Fibroblast of skin of abdomen (primary cell): ENCODE measurements around the gene COTL1.
"Not testable (repeated sequence)": the region's sequence is repeated elsewhere in the genome, so short reads cannot be mapped to it uniquely, and the experiment has no call there.

Experiments used
- DNase-seq: peaks from one replicate; pipeline ENCODE4 v3.0.0-alpha.2; 2013

Gene COTL1

DNA sequence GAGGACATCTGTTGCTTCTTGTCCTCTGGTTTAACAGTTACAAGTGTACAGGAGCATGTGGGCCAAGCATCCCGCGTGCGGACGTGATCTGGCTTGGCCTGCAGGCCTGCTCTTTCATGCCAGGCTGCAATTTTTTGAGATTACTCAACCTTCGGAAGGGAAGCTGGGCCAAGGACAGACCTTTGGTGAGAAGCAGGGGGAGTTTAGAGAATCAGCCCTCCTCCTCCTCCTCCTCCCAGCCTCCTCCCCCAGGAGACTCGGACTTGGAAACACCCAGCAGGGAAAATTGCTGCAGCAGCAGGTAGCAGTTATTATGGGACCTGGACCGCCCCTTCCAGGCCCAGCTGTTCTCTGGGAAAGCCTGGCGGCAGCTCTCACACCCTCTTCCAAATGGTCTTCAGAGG lies 25.3 kb upstream of the COTL1 start:
- peak; percentile 89 for DNase-seq

DNA sequence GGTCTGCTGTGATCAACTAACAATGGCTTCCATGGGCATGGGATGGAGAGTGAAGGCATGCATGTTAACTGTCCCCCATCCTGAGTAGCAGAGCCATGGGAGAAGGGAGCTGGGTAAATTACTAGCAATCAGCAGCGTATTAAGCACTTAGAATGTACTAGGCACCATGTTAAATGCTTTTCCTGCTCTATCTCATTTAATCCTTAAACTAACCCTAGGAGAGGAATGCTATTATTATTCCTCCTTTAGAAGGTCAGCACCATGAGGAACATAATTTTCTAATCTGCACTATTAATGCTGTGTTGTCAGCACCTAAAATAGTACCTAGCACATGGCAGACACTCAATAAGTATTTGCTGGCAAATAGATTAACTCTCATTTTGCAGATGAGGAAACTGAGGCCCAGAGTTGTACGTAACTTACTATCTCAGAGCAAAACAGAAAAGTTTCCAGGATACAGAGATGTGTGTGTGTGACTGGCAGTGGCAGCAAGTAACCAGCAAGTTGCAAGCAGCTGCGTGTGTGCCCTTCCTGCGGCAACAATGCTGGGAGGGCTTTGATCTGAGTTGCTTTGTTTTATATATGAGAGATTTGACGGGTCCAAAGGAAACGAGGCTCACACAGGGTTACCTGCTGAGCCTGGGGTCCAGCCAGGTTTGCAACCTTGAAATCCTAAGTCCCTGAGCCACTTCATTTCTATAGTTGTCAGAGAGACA lies 23.9 kb upstream of the COTL1 start:
- no peak for DNase-seq

DNA sequence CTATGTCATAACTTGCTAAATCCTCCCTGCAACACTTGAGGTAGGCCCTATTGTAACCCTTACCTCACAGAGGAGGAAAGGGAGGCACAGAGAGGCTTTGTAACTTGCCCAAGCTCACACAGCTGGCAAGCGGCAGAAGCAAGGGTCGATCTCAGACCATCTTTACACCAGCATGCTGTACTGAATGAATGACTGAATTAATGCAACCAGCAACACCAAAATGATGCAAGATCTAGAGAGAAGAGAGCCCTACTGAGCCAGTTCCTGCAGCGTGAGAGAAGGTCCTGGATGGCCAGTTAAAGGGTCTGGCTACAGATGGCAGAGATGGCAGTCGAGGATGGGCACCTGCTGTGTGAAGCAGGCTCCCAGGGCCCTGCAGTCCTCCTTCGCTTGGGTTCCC lies 22.3 kb upstream of the COTL1 start:
- no peak for DNase-seq

DNA sequence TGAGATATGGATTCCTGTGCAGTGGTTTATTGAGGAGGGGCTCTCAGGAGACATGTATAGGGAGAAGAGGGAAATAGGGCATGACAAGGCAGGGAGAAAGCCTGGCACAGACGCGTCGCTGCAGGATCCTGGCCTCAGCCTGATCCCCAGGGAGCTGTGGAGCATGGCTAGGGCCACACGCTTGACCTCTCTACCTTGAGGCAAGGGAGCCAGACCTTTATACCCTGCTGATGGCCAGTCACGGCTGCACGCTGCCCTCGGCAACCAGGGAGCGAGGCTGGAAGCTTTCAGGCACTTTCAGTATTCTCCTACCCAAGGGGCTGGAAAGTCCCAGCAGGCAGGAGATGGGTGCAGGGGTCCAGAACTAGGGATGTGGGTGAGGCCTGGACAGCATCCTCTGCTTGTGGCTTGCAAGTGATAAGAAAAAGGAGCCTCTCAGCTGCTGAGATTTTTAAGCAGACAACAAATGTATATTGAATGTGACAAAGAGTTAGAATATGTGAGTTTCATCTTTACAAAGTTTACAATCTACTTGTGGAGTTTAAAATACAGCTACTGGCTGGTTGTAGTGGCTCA lies 20.4 kb upstream of the COTL1 start:
- DNase-seq, result no peak

DNA sequence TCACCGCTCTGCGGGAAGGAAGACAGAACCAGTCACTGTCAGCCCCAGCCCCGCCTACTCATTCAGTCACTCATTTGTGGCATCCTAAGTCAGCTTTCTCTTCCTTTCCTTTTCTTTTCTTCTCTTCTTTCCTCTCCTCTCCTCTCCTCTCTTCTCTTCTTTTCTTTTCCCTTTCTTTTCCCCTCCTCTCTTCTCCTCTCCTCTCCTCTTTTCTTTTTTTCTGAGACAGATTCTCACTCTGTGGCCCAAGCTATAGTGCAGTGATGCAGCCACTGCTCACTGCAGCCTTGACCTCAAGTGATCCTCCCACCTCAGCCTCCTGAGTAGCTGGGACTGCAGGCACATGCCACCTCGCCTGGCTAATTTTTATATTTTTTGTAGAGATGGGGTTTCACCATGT lies 19.8 kb upstream of the COTL1 start:
- no peak for DNase-seq

DNA sequence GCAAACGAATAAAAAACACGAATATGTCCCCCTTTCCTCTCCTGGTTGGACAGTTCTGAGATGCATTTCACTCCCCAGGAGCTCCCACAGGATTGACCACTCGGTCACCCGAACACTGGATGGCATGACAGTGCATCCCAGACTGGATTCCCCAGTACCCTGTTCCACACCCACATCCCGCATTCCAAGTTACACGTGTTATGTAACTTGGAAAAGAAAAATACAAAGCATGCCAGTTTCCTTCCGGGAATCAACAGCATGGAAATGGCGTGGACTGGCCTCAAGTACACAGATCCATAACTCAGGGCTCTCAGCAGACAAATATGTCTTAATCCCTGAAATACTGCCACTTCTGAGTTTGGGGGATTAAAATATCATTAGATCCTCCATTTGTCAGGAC lies 17.8 kb upstream of the COTL1 start:
- no peak for DNase-seq

GRCh38 chr16:84633622-84634021 lies 15.7 kb upstream of the COTL1 start:
- no peak for DNase-seq

DNA sequence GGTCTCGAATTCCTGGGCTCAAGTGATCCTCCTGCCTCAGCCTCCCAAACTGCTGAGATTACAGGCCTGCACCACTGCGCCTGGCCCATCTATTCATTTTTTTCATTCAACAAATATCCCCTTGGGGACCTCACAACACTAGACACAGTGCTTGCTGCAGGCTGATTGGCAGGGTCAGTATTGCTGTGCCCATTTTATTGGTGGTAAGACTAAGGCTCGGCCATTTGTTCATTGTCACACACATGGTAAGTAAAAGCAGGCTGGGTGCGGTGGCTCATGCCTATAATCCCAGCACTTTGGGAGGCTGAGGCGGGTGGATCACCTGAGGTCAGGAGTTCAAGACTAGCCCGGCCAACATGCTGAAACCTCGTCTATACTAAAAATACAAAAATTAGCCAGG lies 15.0 kb upstream of the COTL1 start:
- DNase-seq, result not testable (repeated sequence)

- no peak for DNase-seq
Measured at GRCh38 chr16:84631886-84632285, 14.0 kb upstream of the COTL1 start.

- DNase-seq, result no peak
Measured at GRCh38 chr16:84631153-84631466, 13.2 kb upstream of the COTL1 start.

GRCh38 chr16:84630446-84631152 lies 12.7 kb upstream of the COTL1 start:
- no peak for DNase-seq

DNA sequence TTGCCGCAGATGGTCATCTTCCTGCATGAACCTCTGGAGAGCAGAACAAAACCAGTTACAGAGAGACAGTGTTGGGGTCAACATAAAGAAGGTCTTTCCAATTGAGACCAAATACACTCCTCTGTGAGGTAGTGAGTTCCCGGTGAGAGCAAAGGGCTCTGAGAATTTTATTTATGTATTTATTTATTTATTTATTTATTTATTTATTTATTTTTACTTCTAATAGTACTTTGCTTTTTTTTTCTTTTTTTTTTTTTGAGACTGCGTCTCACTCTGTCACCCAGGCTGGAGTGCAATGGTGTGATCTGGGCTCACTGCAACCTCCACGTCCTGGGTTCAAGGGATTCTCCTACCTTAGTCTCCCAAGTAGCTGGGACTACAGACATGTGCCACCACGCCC lies 12.1 kb upstream of the COTL1 start:
- no peak for DNase-seq

DNA sequence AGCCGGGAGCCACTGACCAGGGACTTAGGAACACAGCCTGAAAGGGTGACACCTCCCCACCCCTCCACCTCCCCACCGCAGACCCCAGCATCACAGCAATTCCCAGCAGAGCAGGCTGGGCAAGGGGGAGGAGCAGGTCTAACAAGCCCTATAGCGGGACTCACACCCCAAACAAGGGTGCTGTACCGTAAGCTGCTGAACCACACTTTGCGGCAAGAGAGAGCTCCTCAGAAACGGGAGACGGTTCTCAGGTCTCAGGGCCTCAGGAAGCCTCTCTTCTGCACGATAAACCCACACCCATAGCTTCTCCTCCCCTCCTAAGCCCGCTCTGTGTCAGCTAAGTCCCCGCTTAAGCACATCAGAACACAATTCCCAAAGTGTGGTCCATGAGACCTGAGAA lies 11.7 kb upstream of the COTL1 start:
- DNase-seq, result no peak

DNA sequence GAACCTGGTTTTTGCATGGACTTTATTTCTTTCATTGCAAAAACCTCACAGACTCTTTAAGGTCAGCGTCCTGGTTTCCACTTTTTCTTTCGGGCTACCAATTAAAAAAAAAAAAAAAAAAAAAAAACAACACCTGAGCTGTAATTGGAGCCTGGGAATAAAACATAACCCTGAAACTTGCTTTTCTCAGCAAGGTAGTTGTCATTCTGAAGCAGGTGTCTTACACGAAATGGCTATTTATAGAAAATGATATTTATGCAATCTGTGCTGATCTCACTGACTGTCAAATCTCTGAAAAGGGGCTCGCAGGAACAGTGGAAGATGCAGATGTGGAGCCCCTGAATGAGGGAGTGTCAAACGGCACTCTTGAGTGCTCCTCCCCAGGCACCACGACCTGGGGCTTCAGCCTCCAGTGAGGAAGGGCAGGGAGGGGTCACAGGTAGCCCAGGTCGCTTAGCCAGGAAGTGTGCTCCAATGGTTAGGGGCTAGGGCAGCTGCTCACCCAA lies 10.4 kb upstream of the COTL1 start:
- no peak for DNase-seq

GRCh38 chr16:84625556-84625955 lies 7.7 kb upstream of the COTL1 start:
- no peak for DNase-seq

GRCh38 chr16:84620913-84621312 lies 3.0 kb upstream of the COTL1 start:
- not testable (repeated sequence) for DNase-seq

DNA sequence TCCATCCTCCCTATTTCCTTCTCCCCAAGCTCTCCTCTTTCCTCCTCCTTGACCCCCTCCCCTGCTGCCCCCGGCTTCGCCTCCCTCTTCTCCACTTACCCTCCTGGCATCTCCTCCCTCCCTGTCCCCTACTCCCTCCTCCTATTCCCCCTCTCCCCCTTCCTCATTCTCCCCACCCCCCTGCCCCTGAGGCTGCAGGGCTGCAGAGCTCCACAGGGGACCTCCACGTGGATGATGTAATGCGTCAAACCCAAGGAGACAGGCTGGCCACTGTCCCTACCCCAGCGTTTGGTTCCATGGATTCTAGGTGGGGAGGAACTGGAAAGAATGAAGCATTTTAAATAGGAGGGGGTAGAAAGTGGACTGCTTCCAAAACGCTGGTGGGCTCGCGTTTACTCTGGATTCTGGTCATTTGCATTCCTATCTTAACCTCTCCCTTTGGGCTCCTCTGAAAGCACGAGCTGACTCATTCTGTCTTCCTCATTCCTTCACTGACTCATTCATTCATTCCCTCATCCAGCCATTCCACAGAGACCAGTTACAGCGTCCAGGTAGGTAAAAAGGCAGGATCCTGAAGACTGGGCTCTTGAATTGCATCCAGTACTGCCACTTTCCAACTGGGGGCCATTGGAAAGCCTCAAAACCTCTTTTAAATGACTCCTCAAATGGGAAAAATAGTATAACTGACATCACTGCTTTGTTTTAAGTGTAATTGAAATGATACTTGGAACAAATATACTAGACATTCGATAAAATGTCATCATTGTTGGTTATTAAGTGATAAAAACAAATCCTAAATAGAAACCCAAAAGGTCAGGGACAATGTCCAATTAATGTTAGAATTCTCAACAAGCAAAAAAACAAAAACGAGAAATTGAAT lies 943 bp upstream of the COTL1 start:
- DNase-seq, result peak; percentile 99

DNA sequence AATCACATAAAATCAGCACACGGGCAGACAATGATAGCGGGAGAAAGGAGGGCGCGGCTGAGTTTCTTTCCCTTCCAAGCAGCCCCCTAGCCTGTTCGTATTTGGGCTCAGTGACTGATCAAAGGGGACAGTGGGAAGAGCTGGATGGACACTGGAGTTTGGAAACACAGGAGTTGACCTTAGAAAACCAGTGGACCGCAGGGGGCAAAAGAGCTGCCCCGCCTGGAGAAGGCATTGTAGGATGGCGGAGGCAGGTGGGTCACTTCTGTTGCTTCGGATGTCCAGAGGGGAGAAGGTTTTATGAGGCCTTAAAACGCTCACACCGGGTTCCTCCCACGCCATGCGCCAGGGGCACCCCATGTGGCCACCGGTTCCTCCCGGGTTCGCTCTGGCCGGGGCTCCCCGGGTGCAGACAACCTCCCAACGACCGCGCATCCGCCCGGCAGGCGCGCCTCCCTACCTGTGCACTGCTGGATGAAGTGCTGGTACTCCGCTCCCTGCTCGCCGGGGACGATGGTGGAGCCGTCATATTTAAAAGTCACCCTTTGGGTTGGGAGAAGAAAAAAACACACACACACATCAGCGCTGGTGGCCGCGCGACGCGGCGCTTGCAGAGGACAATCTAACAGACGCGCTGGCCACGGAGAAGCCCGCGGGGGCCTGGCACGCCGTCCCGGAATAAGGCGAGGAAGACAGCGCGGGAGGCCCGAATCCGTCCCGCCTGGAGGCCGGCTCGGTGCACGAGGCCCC lies 662 bp downstream of the COTL1 start:
- DNase-seq, result no peak

GRCh38 chr16:84616515-84616914 lies 1.4 kb downstream of the COTL1 start:
- DNase-seq, result no peak

DNA sequence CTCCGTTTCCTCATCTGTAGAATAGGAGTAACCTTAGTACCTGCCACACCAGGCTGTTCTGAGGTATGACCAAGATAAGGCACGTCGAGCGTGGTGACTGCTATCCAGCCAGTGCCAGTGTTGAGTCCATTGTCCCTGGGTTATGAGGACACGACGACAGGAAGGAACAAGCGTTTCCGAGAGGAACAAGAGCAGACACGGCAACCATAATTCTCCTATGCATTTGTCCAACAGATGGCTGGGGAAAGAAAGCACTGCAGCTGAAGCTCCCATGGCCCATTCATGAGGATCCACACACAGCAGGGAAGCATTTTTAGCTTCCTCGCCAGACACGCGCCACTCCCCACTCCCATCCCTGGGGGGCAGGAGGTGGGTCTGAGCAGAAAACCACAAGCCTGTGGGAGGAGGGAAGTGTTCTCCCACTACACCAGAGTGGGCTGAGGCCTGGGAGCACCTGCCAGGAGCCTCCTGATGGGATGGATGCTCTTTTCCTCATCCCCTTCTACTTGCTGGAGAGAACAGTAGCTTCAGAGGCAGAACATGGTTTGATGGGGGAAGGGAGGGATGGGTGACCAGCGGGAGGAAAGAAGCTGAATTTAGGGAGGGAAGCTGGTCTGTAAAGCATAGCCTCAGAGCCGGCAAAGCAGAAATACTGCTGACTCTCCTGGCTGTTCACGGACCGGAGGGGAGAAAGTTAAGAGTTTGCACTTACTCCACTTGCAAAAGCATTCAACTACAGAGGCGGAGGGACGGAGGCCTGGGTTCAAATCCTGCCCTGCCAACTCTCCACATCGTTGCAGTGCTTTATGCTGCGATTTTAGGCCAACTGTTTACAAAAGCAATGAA lies 2.7 kb downstream of the COTL1 start:
- peak; percentile 39 for DNase-seq

DNA sequence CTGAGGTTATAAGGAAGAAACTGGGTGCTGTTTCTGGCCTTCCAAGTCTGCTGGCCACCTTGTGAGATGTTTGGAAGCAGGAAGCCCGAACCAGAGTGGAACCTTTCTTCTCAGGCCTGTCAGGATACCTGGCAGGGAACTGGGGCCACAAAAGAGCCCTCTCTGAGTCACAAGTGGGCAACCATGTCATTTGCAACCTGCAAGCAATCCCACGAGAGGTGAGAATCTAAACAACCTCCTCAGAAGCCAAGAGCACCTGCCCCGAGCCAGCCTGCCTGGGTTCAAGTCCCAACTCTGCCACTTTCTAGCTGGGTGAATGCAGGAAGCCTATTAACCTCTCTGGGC lies 3.3 kb downstream of the COTL1 start:
- no peak for DNase-seq

GRCh38 chr16:84614073-84614459 lies 3.8 kb downstream of the COTL1 start:
- DNase-seq, result no peak
